Posterior vena cava (tissue), 2 donors: Measurements from ENCODE around the gene TOP3B. TPM values are rescaled to one million over a fixed set of nuclear protein-coding genes. Genes with fewer than 3 reads are reported as not detected.
A peak's percentile ranks its signal among the peaks of the same experiment; 100 is the strongest.
"Not testable (repeated sequence)": the region's sequence is repeated elsewhere in the genome, so short reads cannot be mapped to it uniquely, and the experiment has no call there.

ENCODE experiments used
- DNase-seq: peaks from one replicate; pipeline ENCODE4 v3.0.0-alpha.2; 2020; ENCODE audit warnings: low spot score
- intact Hi-C, 2 donors: fragments of 100-400 bp; cut with DNase I; formaldehyde crosslinking; loops; one replicate each; pipeline versions ENCODE4 v1.14.1 to v1.14.2; 2022 to 2023
- total RNA-seq, 2 donors: library from RNA; stranded (reverse); fragmentation: NEBNext Ultra II Directional; extraction: Animal tissue kit (Norgen Biotek cat#: 25700); gene quantifications; one replicate each; pipeline ENCODE4 v1.2.1, GENCODE V29; 2021
- donor health status: DM: yes; HTN: yes; CAD: no.
- donor health status: DM: yes; HTN: yes; CAD: no.

Gene TOP3B
- total RNA-seq, 2 donors from 2014 or later: 15.2 to 19.3 TPM

DNA sequence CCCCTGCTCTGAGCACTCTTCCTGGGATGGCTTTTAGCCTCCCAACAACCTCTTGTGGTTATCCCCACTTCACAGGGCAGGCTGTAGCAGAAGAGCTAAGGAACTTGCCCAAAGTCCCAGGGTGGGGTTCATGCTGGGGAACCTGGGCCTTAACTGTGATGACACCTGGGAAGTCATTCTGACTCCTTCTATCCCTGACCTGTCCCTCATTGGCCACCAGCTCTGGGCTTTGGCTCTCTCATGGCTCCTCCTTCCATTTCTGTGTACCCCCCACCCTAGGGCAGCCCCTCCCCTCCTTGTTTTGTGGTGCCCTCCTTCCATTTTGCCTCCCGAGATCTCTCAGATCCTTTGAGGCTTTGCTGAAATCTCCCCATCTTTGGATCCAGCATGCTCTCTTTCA, 32.6 kb downstream of the TOP3B start:
- DNase-seq: no peak
- intact Hi-C loops: no loop called here

DNA sequence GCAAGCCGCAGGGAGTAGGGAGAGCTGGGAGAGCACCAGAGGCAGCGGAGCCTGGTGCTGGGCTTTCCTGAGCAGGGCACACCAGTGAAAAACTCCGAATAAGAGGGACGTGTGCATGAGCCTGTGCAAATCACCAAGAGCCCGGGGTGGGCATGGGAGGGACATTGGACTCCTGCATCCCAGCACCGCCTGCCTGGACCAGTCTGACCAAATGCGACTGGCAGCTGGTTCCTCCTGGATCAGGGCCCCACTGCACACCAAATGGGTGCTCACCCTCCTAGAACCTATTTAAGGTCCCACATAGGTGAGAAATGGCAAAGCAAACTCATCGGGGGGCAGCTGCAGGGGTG, 33.0 kb downstream of the TOP3B start:
- DNase-seq: no peak
- intact Hi-C loops: no loop called here

DNA sequence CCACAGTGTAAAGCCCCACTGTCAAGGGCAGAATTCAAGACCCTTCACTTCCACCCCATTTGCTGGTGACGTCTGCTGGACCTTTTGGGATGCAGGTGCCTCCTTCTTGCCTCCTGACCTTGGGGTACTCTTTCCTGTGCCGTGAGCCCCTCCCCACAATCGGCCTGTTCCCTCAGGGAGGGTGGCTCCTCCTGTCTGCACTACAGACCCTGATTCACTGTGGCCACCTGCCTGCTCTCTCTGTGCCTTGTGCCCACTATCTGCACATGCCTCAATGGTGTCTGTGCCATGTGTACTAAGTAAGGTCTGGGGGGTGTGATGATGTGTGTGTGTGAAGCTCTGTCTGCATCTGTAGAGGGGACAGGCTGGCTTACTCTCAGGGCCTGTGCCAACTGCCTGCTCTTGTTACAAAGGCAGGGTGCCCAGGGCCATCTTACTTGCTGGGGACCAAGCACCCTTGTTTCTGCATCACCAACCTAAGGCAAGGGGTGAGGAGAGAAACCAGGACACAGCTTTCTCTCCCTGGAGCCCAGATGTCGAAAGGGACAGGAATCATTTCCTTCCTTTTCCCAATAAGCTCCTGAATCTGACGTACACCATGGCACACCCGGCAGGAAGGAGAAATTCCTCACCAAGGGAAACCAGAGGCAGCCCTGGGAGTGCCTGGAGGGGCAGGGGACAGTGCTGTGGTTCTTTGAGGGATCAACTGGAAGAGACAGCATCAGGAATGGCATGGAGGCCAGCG, 33.6 kb downstream of the TOP3B start:
- intact Hi-C loops: no loop called here
- DNase-seq: no peak

DNA sequence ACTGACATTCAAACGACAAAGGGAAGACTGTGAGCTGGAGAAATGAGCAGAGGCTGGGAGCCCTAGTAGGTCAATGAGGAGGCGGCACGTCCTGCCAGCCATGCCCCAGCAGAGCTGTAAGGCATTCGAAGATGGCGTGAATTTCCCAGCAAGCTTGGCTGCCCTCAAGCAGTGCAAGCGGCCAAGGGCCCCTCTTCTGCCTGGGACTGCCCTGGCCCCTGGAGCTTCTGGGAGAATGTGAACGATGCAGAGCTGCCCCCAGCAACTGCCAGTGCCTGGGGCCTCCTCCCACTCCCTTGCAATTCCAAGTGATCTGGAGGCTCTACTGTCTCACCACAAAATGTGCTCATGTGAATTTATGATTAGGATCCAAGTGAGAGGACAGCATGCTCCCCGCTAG, 34.2 kb downstream of the TOP3B start:
- DNase-seq: no peak
- intact Hi-C loops: no loop called here

DNA sequence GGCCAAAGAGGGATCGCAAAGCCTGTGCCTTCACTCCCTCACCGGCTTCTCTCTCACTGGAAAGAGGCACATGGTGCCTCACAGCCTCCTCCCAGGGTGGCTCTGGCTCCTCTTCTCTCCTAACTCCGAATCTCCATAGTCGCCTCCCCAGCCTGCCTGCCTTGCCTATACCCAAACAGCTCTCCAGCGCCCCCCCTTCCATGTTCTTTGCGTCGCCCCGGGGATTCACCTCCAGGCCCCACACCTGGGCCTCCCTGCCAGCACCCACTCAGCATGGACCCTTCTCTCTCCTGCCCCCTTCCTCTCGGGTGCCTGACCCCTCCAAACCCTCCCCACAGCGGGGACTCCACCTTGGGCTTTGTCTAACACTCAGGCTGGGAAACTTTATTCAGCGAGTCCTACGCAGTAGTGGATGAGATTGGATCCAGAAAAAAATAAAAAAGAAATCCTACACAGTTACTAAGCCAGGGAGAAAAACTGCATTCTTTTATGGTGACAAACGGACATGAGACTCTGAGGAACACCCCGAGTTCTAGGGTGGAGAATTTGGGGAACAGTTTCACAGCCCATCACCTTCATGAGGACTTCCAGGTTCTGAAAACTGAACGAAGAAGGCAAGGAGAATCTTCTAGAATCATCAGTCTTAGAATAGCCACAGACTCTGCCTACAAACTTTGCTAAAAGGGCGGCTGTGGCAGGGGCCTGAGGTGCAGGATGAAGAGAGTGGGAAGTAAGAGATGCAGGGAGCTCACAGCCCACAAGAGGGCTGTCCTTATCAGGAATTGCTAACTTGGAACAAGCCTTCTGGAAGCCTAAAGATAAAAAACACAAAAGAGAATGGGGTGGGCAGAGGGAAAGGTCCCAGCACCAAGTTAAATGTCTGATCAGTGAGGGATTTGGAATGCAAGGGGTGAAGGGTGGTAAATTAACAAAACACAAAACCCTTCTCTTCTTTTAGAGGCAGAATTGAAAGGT, 35.3 kb downstream of the TOP3B start:
- no peak for DNase-seq
- intact Hi-C loops: no loop called here

DNA sequence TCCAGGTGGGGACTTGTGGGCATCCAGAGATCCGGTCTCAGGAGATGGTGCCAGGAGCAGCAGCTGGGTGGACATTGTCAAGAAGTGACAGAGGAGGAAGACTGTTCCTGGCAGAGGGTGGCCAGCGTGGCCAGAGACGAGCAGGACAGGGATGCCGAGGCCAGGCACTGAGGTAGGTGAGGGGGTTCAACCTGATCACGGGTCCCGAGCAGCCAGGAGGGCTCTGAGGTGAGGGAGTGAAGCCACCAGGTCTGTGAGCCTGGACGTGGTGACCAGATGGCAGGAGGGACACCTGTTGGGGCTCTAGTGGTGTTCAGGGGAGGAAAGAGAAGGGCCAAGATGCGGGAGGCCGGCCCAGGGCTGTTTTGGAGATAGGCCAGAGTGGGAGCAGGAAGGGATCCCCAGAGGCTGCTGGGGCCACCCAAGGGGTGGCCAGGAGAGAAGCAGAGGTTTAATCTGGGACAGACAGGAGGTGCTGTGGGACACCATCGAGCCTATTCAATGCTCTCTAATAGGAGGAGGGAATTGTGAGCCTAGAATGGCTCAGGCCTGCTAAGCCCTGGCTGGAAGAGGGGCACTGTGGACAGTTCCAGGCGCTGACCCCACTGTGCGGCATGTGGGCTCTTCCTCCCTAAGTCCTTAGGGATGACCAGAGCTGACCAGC, 36.2 kb downstream of the TOP3B start:
- no peak for DNase-seq
- intact Hi-C loops: no loop called here

DNA sequence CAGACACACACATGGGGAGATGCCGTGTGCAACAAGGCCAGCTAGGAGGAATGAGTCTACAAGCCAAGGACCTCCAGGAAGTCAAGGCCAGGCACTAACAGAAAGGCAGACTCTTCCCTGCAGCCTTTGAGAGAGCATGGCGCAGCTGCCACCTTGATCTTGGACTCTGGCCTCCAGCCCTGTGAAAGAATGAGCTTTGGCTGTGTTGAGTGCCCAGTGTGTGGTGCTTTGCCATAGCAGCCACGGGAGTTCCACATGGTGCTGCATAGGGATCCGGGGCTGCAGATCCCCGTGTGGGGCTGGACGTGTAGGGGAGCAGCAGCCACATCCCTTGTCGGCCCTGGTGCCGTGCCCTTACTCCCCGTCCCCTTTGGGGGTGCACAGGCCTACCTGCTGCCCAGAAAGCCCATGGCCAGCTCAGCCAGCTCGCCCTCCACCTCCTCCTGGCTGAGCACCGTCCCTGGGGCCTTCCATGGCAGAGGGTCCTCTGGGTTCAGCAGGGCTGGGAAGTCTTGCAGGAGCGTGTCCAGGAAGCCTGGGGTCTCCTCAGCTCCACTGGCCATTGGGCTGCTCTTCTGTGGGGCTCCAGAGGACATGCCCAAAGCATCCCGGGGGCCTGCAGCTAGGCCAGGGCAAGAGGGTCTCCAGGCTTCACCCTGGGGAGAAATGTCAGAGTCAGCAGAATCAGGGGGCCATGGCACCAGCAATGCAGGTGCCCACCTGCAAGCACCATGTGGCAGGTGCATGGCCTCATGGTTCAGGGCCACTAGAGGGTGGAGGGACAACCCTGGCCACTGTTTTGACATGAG, 36.9 kb downstream of the TOP3B start:
- DNase-seq: no peak

DNA sequence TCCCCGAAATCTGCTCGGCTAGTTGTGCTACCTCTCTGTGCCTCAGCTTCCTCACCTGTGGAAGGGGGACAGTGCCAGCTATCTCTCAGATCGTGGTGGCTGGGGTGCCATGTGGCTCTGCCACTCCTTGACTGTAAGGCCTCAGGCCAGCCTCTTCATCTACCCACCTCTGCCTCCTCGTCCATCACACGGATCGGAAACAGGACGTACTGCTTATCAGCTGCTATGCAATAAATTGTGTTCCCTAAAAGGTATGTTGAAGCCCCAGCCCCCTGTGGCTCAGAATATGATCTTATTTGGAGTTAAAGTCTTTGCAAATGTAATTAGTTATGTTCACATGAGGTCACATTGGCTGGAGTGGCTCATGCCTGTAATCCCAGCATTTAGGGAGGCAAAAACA, 37.7 kb downstream of the TOP3B start:
- intact Hi-C loops: loop anchor here in 1 of 2 donors (5.0 kb wide), 1 partner anchor 233 kb away; no protein-coding TSS in a partner anchor
- no peak for DNase-seq

More for the DNA sequence above, 36.9 kb downstream of the TOP3B start:
- intact Hi-C loops: no loop called here

DNA sequence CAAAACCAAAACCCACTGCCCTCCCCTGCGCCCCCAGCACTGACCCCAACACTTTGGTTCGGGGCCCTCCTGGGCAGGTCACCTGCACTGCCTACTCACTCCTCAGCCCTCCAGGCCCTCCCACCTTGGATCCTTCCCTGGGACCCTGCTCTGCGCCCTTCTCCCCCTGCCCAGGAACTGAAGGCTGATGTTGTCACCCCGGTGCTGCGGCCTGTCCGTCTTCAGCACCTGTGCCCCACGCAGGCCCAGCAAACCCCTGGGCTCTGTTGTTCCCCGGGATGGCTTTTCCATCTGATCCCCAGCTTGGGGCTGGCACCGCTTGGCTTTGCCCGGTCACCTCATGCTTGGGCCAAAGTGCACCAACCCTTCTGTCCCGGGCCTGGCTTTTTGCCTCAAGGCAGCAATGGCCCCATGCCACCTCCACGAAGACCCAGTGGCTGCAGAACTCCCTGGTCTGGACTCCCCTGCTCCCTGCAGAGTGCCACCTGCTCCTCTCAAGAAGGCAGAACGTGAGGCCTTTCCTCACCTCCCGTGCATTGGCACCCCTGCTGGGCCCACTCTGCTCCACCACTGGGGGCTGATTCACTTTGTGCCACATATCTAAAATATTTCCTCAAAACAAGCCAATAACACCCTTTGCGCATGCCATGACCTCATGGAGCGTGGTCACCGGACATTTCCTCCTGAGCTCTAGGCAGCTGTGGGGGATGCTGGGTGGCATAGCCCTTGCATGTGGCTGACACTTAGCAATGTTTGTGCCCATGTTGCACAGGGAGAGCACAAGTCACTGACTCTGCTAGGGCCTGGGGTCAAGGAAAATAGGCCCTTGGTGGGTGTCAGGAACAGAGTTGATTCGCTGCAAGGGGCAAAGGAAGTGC, 38.8 kb downstream of the TOP3B start:
- intact Hi-C loops: loop anchor here in 1 of 2 donors (5.0 kb wide), 1 partner anchor 232 kb away; no protein-coding TSS in a partner anchor
- DNase-seq: no peak

DNA sequence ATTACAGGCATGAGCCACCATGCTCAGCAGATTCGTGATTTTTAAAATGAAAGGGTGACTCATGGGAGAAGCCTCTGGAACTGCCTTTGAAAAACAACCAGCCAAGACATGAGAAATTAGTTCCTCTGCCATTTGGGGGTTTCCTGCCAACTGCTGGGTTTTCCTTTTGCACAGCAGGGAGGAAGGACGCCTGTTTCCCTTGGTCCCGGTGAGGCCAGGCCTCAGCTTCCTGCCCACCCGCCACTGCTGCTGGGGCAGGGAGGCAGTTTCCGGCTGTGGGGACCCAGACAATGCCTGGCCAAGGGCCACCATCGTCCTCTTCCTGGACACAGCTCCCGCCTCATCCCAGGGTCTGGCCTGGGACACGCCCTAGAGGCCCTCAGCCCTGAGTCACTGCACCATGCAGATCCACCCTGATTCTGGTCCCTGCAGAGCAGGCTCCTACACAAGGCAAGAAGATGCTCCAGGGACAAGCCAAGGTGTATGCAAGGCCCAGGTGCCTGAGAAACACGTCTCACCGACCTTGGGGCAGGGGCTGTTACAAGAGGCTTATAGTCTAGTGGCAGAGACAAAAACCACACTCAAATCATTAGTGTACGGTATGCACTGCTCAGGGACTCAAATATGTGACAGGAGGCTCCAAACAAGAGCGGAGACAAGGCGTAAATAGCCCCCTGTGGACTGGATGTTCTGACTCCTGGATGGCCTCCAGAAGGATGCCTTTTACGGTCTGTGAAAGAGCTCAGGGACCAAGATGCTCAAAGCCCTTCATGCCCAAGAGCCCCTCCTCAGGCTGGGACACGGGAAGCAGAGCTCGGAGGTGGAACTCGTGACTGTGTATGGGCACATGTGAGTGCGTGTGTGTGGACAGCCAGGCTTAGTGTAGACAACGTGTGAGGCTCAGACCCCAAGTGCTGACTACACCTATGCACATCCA, 39.9 kb downstream of the TOP3B start:
- DNase-seq: peak; percentile 96
- intact Hi-C loops: loop anchor here in 1 of 2 donors (5.0 kb wide), 1 partner anchor 230 kb away; no protein-coding TSS in a partner anchor

DNA sequence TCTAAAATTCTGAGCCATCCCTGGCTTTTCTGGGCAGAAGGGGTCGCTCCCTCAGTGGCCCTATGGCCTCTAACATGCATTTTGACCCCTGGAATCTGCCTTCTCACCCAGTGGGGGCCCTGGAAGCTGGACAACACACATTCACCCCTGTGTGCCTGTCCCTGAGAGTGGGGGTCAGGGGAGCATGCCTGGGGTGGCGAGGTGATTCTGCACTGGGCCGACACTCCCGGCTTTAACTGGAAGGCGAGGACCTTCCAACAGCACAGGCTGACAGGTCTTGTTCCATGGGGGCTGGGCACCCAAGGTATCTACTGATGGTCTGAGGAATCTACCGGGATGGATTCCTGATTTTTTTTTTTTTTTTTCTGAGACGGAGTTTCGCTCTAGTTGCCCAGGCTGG, 40.7 kb downstream of the TOP3B start:
- intact Hi-C loops: loop anchor here in 1 of 2 donors (5.0 kb wide), 1 partner anchor 230 kb away; no protein-coding TSS in a partner anchor
- DNase-seq: no peak

DNA sequence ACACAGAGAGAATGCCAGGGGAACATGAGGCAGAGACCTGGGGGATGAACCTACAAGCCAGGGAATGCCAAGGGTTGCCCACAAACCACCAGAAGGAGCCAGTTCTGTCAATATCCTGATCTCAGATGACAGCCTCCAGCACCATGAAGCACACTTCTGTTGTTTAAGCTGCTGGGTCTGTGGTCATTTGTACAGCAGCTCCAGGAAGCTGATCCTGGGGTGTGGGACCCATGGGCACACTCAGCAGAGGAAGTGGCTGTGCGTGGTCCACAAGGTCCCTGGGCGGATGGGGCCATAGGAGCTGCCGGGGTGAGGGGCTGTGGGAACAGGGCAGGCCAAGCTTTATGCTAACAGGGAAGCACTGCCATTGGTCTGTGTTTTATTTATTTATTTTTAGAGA, 42.1 kb downstream of the TOP3B start:
- no peak for DNase-seq
- intact Hi-C loops: loop anchor here in 1 of 2 donors (5.0 kb wide), 1 partner anchor 228 kb away; no protein-coding TSS in a partner anchor

DNA sequence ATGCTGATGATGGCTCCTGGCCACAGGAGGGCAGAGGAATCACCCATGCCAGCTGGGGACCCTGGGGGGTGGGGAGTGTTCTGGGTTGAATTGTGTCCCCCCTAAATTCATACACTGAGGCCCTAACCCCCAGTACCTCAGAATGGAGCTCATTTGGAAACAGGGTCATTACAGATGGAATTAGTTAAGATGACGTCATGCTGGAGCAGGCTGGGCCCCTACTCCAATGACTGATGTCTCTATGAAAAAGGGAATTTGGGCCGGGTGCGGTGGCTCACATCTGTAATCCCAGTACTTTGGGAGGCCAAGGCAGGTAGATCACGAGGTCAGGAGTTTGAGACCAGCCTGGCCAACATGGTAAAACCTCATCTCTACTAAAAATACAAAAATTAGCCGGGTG, 42.7 kb downstream of the TOP3B start:
- intact Hi-C loops: loop anchor here (5.0 kb wide), 1 partner anchor 228 kb away; no protein-coding TSS in a partner anchor
- DNase-seq: not testable (repeated sequence)

DNA sequence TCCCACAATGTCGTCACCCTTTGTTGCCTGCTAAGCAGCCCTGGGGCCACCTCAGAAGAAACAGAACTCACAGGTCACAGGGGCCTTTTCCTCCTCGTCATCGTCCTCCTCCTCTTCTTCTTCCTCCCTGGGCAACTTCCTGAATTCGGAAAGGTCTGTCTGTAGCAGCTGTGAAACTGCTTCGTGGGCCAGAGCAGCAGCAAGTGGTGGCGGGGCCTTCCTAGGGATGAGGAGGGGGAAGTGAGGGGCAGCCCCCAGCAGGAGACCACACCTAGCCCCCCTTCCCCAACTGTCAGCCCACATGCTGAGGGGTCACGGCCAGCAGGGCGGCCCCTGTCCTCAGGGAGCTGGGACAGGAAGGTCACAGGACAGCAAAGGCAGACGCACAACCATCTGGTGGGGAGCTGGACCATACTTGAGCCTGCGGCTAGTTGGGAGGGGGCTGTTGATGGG, 43.1 kb downstream of the TOP3B start:
- intact Hi-C loops: loop anchor here in 1 of 2 donors (5.0 kb wide), 1 partner anchor 227 kb away; no protein-coding TSS in a partner anchor
- no peak for DNase-seq

DNA sequence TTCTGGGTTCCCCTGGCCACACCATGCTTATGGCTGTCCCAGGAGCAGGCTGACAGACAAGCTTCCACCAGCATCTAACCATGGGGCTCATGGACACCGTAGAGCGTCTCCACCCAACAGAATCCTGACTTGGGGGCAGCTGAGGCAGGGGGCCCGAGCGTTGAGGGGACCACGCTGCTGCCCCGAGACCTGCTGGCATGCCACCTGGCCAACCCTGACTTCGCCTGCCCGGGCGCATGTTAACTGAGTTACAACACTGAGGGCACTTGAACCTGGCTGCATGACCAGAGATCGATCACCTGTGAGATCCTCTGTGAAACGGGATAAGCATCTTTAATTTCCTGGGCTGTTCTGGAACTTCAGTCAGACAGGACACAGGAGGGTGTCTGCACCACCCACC, 43.7 kb downstream of the TOP3B start:
- no peak for DNase-seq
- intact Hi-C loops: loop anchor here in 1 of 2 donors (5.0 kb wide), 1 partner anchor 227 kb away; no protein-coding TSS in a partner anchor

DNA sequence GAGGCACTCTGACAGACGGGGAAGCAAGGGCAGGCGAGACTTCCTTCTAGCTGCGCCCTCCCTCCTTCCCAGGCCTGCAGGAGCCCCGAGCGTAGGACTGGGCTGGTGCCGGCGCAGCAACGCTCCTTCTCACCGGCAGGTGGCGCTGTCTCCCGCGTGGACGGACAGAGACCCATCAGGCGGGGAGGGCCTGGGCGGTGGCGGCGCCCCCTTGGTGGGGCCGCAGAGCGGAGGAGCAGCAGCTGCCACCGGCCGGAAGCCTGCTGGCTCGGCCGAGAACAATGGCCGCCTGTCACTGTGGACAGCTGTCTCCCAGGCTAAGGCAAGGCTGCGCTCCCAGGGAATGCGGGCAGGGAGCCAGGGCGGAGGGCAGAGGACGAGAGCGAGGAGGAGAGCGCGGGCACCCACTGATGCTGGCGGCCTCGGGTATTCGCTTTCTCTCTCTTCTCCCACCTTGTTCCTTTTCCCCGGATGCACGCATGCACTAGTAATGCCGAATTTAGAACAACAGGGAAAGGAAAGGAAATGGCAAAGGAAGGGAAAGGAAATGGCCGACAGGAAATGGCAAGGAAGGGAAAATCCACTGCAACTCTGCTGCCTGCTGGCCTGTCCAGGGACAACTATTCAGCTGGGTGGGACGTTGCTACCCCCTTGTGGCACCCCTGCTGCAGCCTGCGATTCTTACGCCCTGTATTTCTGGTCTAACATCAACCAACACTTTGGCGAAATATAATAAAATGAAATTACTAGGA, 44.3 kb downstream of the TOP3B start:
- peak; percentile 99 for DNase-seq
- intact Hi-C loops: loop anchor here in 1 of 2 donors (5.0 kb wide), 1 partner anchor 226 kb away; no protein-coding TSS in a partner anchor
